ENCODE results near the gene ATP13A3.

ATP13A3 gene

GRCh38 chr3:194517333-194517732 is 30.5 kb upstream of the ATP13A3 start:
- H3K4me1 ChIP-seq (ENCODE audit: insufficient read depth, low read length, severe bottlenecking) = no peaks in the 10 kb centered on the region
- TF ChIP-seq EZH2 (IDR thresholded peaks at IDR 0.05; ENCODE audit: borderline replicate concordance, low read length) (no peak), CTCF (IDR thresholded peaks at IDR 0.05; ENCODE audit: low read length) (no peak)
- H3K9me3 ChIP-seq (ENCODE audit: low read length) = no peaks in the 10 kb centered on the region
- H3F3A ChIP-seq (ENCODE audit: insufficient read depth, low read length) = no peaks in the 10 kb centered on the region
- H4K20me1 ChIP-seq (ENCODE audit: insufficient read depth, low read length) = no peaks in the 10 kb centered on the region
- no peak overlapping the region for H3K4me2 ChIP-seq (ENCODE audit: low read length)
- H3K9me2 ChIP-seq (ENCODE audit: low read depth, low read length) = no peaks in the 10 kb centered on the region
- H3K79me2 ChIP-seq (ENCODE audit: insufficient read depth, low read length) = no peaks in the 10 kb centered on the region
- H3K4me3 ChIP-seq (ENCODE audit: low read depth, low read length, poor library complexity, severe bottlenecking) = no peak overlapping the region
- no peak overlapping the region for H2AFZ ChIP-seq (ENCODE audit: low read length)
- no peak overlapping the region for H3K9ac ChIP-seq (ENCODE audit: low read length)
- H3K36me3 ChIP-seq (ENCODE audit: insufficient read depth, low read length) = no peaks in the 10 kb centered on the region
- H3K27me3 ChIP-seq (ENCODE audit: insufficient read depth, low read length) = no peaks in the 10 kb centered on the region
- no peak overlapping the region for H3K27ac ChIP-seq (ENCODE audit: low read depth, low read length, poor library complexity, severe bottlenecking)

- Histone ChIP-seq H3K9me2 (ENCODE audit: low read depth, low read length) (no peaks in the 10 kb centered on the region), H3F3A (ENCODE audit: insufficient read depth, low read length) (no peaks in the 10 kb centered on the region), H3K9me3 (ENCODE audit: low read length) (no peaks in the 10 kb centered on the region), H2AFZ (ENCODE audit: low read length) (no peak overlapping the region), H3K4me3 (ENCODE audit: low read depth, low read length, poor library complexity, severe bottlenecking) (no peak overlapping the region), H3K27ac (ENCODE audit: low read depth, low read length, poor library complexity, severe bottlenecking) (no peak overlapping the region), H3K4me2 (ENCODE audit: low read length) (no peak overlapping the region), H4K20me1 (ENCODE audit: insufficient read depth, low read length) (no peaks in the 10 kb centered on the region), H3K4me1 (ENCODE audit: insufficient read depth, low read length, severe bottlenecking) (no peaks in the 10 kb centered on the region), H3K9ac (ENCODE audit: low read length) (no peak overlapping the region), H3K79me2 (ENCODE audit: insufficient read depth, low read length) (no peaks in the 10 kb centered on the region), H3K27me3 (ENCODE audit: insufficient read depth, low read length) (no peaks in the 10 kb centered on the region), H3K36me3 (ENCODE audit: insufficient read depth, low read length) (no peaks in the 10 kb centered on the region)
- TF ChIP-seq CTCF (IDR thresholded peaks at IDR 0.05; ENCODE audit: low read length) = peak; percentile 58
- TF ChIP-seq EZH2 (IDR thresholded peaks at IDR 0.05; ENCODE audit: borderline replicate concordance, low read length) = no peak
These were observed 27.8 kb upstream of the ATP13A3 start for GRCh38 chr3:194514626-194515025.

GRCh38 chr3:194512895-194513601 is 26.2 kb upstream of the ATP13A3 start:
- Histone ChIP-seq H3K36me3 (ENCODE audit: insufficient read depth, low read length) (no peaks in the 10 kb centered on the region), H3K4me3 (ENCODE audit: low read depth, low read length, poor library complexity, severe bottlenecking) (no peak overlapping the region), H4K20me1 (ENCODE audit: insufficient read depth, low read length) (no peaks in the 10 kb centered on the region), H3K27ac (ENCODE audit: low read depth, low read length, poor library complexity, severe bottlenecking) (no peak overlapping the region), H3F3A (ENCODE audit: insufficient read depth, low read length) (no peaks in the 10 kb centered on the region), H3K27me3 (ENCODE audit: insufficient read depth, low read length) (no peaks in the 10 kb centered on the region), H3K9ac (ENCODE audit: low read length) (no peak overlapping the region), H3K79me2 (ENCODE audit: insufficient read depth, low read length) (no peaks in the 10 kb centered on the region), H3K9me3 (ENCODE audit: low read length) (no peaks in the 10 kb centered on the region), H3K4me1 (ENCODE audit: insufficient read depth, low read length, severe bottlenecking) (peaks cover 11% of the 10 kb centered on the region), H3K9me2 (ENCODE audit: low read depth, low read length) (no peaks in the 10 kb centered on the region), H2AFZ (ENCODE audit: low read length) (no peak overlapping the region), H3K4me2 (ENCODE audit: low read length) (no peak overlapping the region)
- TF ChIP-seq CTCF (IDR thresholded peaks at IDR 0.05; ENCODE audit: low read length) (no peak), EZH2 (IDR thresholded peaks at IDR 0.05; ENCODE audit: borderline replicate concordance, low read length) (no peak)
